Ovary (tissue), 9 donors: Measurements from ENCODE around the gene CYFIP1. TPM values are rescaled to one million over a fixed set of nuclear protein-coding genes. Genes with fewer than 3 reads are reported as not detected.

Experiments used
- DNase-seq, 5 donors: peaks; one replicate each; pipeline ENCODE4 v3.0.0-alpha.2; 2019 to 2020
- H3K27ac ChIP-seq, 2 donors: fragments of 200-600 bp; one replicate each; pipeline versions ENCODE4 v1.5.1 to v1.8.0; 2019 to 2022
- H3K27me3 ChIP-seq: fragments of 200-600 bp; one replicate; pipeline ENCODE4 v1.8.0; 2022
- H3K36me3 ChIP-seq: fragments of 200-600 bp; sonication (generic); one replicate; pipeline ENCODE4 v1.5.1; 2019
- H3K4me1 ChIP-seq: one replicate; pipeline ENCODE4 v1.8.1; 2013; ENCODE audit warnings: mild to moderate bottlenecking, moderate library complexity; ENCODE audit not compliant: insufficient read depth
- H3K4me3 ChIP-seq: fragments of 200-600 bp; sonication (generic); one replicate; pipeline ENCODE4 v1.5.1; 2017
- H3K9me3 ChIP-seq, 2 donors: fragments of 200-600 bp in 1 of 2; sonication (generic) in 1 of 2; one replicate each; pipeline versions ENCODE4 v1.5.1 to v1.8.1; 2013 to 2019; ENCODE audit warnings: mild to moderate bottlenecking in 1 of 2, moderate library complexity in 1 of 2
- CTCF ChIP-seq, 3 donors: fragments of 450-650 bp in 2 of 3; fragments of 200-600 bp in 1 of 3; IDR thresholded peaks; one replicate each; pipeline versions ENCODE4 v1.5.1 to v1.8.0; 2016 to 2022; ENCODE audit warnings: antibody characterized with exemption in 3 of 3, mild to moderate bottlenecking in 1 of 3
- EP300 ChIP-seq: sonication (generic); formaldehyde crosslinking; IDR thresholded peaks from one replicate; pipeline ENCODE4 v1.6.1; 2017; ENCODE audit warnings: antibody characterized with exemption
- POLR2A ChIP-seq: fragments of 450-650 bp; IDR thresholded peaks from one replicate; pipeline ENCODE4 v1.6.1; 2017; ENCODE audit warnings: antibody characterized with exemption, mild to moderate bottlenecking, moderate library complexity
- WGBS, 3 donors: extraction: QIAGEN DNeasy Blood & Tissue Kit in 1 of 3; methylation state at CpG; one replicate each; pipeline versions ENCODE4 v1.1.5 to v1.1.7; 2013 to 2017; 5-methylcytosine and 5-hydroxymethylcytosine counted together
- intact Hi-C, 4 donors: fragments of 100-400 bp; cut with DNase I; formaldehyde crosslinking; loops; one replicate each; pipeline versions ENCODE4 v1.11.0 to v1.15.1; 2022 to 2023
- polyA plus RNA-seq, 2 donors: library from polyadenylated mRNA; stranded (reverse); fragments of 200-250 nt in 1 of 2; fragments of 350-450 nt in 1 of 2; fragmentation: Illumina TruSeq in 1 of 2; extraction: RNeasy Lipid Tissue Mini Kit (QIAGEN cat#74804) in 1 of 2; gene quantifications; one replicate each; pipeline ENCODE4 v1.2.3, GENCODE V29; 2013 to 2014
- total RNA-seq, 7 donors: library from RNA; depleted of rRNA in 2 of 7; stranded (reverse); fragments of >200 nt in 2 of 7; fragmentation: NEBNext Ultra II Directional in 3 of 7; extraction: Animal tissue kit (Norgen Biotek cat#: 25700) in 3 of 7; gene quantifications; one replicate each; pipeline versions ENCODE4 v1.1.0 to v1.2.4, GENCODE V29; 2016 to 2023
- donor health status: DM: no; HTN: no; CAD: no; lungs with moderate emphysema.
- donor health status: DM: no; HTN: no; CAD: no.
- donor health status: Bipolar disorder and iron deficiency.
- donor health status: DM: yes; HTN: yes; CAD: no.
- donor health status: DM: no; HTN: no; CAD: no.
- donor health status: DM: yes; HTN: yes; CAD: no.

CYFIP1 gene
- total and polyA plus RNA-seq, 9 donors, result 35.8 to 96.2 (median 77.1) TPM

- Histone ChIP-seq H3K27me3 (no peaks in the 10 kb centered on the region), H3K9me3 (no peaks in the 10 kb centered on the region), H3K36me3 (no peaks in the 10 kb centered on the region), H3K4me1 (no peaks in the 10 kb centered on the region), H3K4me3 (no peak overlapping the region), H3K27ac (no peak overlapping the region)
- DNase-seq, result no peak
- TF ChIP-seq EP300, result no peak
- no peak for TF ChIP-seq POLR2A
- TF ChIP-seq CTCF (IDR thresholded peaks at IDR 0.05), result no peak
- intact Hi-C loops, result no loop called here
- 94 to 96% (median 94%) methylated on average over 12 of the region's 12 CpGs for WGBS, 3 donors
These were observed 67.9 kb downstream of the CYFIP1 start for GRCh38 chr15:22912256-22912655.

GRCh38 chr15:22911306-22911705 lies 68.9 kb downstream of the CYFIP1 start:
- intact Hi-C loops, result no loop called here
- H3K4me1 ChIP-seq, result no peaks in the 10 kb centered on the region
- H3K9me3 ChIP-seq, result no peaks in the 10 kb centered on the region
- H3K27me3 ChIP-seq, result no peaks in the 10 kb centered on the region
- 86 to 89% (median 87%) methylated on average over 8 of the region's 8 CpGs for WGBS, 3 donors
- no peak overlapping the region for H3K27ac ChIP-seq
- no peak for DNase-seq
- TF ChIP-seq POLR2A, result no peak
- no peak for TF ChIP-seq EP300
- no peak for TF ChIP-seq CTCF (IDR thresholded peaks at IDR 0.05)
- no peaks in the 10 kb centered on the region for H3K36me3 ChIP-seq
- no peak overlapping the region for H3K4me3 ChIP-seq

- 86 to 94% (median 90%) methylated on average over 9 of the region's 9 CpGs for WGBS, 3 donors
These were observed 71.3 kb downstream of the CYFIP1 start for GRCh38 chr15:22908830-22909229.

GRCh38 chr15:22907161-22907950 lies 72.8 kb downstream of the CYFIP1 start:
- Histone ChIP-seq H3K36me3 (no peaks in the 10 kb centered on the region), H3K4me3 (no peak overlapping the region), H3K9me3 (no peaks in the 10 kb centered on the region), H3K27me3 (no peaks in the 10 kb centered on the region), H3K27ac (no peak overlapping the region), H3K4me1 (no peaks in the 10 kb centered on the region)
- 89 to 97% (median 95%) methylated on average over 16 of the region's 16 CpGs for WGBS, 3 donors
- DNase-seq, result no peak
- TF ChIP-seq POLR2A, result no peak
- no peak for TF ChIP-seq EP300
- no peak for TF ChIP-seq CTCF (IDR thresholded peaks at IDR 0.05)
- intact Hi-C loops, result no loop called here

More at GRCh38 chr15:22908830-22909229, 71.3 kb downstream of the CYFIP1 start:
- DNase-seq, result no peak
- no peak overlapping the region for H3K4me3 ChIP-seq
- H3K9me3 ChIP-seq, result no peaks in the 10 kb centered on the region
- intact Hi-C loops, result no loop called here
- no peak for TF ChIP-seq EP300
- TF ChIP-seq POLR2A, result no peak
- no peak for TF ChIP-seq CTCF (IDR thresholded peaks at IDR 0.05)
- no peaks in the 10 kb centered on the region for H3K27me3 ChIP-seq
- no peaks in the 10 kb centered on the region for H3K4me1 ChIP-seq
- no peaks in the 10 kb centered on the region for H3K36me3 ChIP-seq
- no peak overlapping the region for H3K27ac ChIP-seq
